ENCODE measurements around the gene TCF12. TPM values are rescaled to one million over a fixed set of nuclear protein-coding genes. Genes with fewer than 3 reads are reported as not detected.
"Not testable (repeated sequence)": the region's sequence is repeated elsewhere in the genome, so short reads cannot be mapped to it uniquely, and the experiment has no call there.

TCF12 gene
- total RNA-seq, 1 experiment from 2014 or later, result 96.2 TPM

DNA sequence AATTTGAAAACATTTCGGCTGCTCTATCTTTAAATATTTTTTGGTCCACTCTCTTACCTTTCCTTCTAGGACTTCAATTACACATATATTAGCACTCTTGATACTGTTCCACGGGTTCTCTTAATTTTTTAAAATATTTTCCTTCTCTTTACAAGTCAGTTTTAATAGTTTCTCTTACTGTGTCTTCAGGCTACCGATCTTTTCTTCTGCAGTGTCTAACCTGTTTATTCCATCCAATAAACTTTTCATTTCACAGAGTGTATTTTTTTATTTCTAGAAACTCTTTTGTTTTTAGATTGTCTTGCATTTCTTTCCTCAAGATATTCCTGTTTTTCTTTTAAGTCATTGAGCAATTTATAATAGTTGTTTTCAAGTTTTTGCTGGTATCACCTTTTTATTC is 27.7 kb downstream of the TCF12 start:
- no peak for DNase-seq (ENCODE audit: low read depth)

DNA sequence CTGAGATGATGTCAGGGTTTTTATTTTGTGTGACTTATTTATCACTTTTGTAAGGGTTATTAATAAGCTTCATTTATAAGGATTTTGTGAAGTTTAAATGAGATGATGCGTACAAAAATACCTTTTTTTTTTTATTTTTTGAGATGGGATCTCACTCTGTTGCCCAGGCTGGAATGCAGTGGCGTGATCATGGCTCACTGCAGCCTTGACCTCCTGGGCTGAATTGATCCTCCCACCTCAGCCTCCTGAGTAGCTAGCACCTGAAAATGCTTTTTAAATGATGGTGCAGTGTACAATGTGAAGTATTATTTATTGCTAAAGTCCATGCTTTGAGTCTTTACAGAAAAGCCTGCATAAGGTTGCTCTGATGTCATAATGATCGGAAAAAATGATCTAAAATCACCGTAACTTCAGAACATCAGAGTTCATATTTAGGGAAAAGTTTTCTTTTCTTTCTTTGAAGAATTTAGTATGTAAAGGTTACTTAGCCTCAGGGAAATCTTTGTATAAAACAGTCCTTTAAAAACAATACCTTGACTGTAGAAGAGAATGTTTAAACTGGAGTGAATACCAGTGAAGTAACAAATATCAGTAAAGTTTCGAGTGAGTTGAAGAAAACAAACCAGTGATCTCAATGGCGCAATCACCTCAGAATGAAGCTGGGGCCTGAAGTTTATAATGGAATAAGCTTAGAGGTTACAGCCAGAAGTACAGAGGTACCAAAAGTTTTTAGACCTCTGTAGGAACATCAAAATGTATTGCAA is 29.7 kb downstream of the TCF12 start:
- DNase-seq (ENCODE audit: low read depth), result no peak

DNA sequence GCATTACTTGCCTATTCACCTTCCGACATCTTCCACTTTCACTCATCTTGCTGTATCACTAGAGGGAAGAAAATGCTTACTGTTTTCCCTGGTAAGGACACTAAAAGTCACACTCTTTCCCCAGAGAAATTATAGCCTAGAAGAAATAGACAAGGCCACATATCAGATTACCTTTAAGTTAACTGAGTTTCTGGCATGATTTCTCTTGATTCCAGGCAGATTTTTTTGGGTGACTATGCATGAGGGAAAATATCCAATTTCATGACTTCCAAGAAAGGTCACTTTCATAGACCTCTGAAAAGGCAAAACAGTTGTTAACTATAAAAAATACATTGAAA is 30.3 kb downstream of the TCF12 start:
- DNase-seq (ENCODE audit: low read depth), result no peak

DNA sequence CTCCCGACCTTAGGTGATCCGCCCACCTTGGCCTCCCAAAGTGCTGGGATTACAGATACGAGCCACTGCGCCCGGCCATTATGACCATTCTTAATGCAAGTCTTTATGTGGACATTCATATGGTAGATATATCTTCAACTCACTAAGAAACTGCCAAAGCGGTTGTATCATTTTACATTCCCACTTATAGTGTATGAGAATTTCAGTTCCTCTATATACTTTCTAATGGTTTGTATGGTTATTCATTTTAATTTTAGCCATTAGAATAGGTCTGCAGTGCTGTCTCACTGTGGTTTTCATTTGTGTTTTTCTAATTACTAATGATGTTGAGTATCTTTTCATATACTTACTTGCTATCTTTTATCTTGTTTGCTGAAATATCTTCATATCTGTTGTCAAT is 32.5 kb downstream of the TCF12 start:
- DNase-seq (ENCODE audit: low read depth), result no peak

DNA sequence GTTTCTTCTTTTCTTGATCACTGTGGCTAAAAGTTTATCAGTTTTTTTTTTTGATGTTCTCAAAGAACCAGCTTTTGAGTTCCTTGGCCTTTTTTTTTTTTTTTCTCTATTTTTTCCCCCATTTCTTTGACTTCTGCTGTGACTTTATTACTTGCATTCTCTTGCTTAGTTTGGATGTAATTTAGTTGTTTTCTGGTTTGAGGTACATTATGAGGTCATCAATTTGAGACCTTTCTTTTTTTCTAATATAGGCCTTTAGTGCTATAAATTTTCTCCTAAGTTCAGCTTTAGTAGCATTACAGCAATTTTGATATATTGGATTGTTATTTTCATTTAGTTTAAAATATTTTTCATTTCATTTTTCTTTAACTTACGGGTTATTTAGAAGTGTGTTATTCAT is 35.3 kb downstream of the TCF12 start:
- no peak for DNase-seq (ENCODE audit: low read depth)

DNA sequence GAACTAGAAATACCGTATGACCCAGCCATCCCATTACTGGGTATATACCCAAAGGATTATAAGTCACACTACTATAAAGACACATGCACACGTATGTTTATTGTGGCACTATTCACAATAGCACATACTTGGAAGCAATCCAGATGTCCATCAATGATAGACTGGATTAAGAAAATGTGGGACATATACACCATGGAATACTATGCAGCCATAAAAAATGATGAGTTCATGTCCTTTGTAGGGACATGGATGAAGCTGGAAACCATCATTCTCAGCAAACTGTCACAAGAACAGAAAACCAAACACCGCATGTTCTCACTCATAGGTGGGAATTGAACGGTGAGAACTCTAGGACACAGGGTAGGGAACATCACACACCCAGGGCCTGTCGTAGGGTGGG is 36.6 kb downstream of the TCF12 start:
- DNase-seq (ENCODE audit: low read depth), result not testable (repeated sequence)

DNA sequence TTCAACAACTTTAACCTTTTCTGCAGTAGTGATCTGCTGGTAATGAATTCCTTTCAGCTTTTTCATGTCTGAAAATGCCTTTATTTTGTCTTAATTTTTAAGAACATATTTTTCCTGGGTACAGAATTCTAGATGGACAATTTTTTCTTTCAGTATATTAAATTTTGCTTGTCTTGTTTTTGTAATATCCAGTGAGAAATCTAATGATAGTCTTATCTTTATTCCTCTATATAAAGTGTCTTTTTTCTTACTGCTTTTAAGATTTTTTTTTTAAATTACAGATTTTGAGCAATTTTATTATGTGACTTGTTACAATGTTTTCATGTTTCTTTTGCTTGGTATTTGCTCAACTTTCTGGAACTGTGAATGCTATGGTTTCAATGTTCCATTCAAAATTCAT is 38.1 kb downstream of the TCF12 start:
- DNase-seq (ENCODE audit: low read depth), result no peak

DNA sequence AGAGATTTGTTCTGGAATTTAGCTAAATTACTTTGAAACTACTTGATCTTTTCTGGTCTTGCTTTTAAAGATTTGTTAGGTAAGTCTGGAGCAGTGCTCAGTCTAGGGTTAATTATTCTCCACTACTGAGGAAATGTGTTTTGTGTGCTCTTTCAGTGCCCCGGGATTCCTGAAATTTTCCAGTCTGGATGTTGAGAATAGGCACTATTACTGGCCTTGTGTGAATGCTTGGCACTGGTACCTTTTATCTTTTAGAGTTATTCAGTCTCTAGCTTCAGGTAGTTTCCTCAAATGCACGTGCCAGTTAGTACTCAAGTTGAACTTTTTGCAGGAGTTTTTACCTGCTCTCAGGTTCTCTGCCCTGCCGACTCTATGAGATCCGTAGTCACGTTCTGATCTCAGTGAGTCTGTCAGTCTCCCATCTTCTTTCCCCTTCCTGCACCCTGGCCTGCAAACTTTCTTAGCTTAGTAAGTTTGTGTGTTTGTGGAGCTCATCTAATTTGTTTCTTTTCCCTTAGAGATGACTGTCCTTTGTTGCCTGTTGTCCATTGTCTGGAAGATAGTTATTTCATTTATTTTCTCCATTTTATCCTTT is 39.5 kb downstream of the TCF12 start:
- no peak for DNase-seq (ENCODE audit: low read depth)

DNA sequence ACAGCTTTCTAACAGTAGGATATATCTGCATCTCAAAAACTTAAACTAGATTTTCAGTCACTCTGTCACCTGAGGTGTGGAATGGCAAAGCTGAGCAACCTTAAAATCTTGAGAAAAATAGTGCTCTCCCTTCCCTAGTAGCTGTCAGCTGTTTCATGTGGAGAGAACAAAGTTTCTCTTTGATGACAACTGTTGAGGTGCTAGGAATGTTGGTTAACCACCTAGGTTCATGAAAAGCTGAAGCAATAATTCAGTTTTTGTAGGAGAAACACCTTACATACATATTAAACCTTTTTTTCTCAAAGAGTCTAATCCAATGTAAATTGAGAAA is 40.8 kb downstream of the TCF12 start:
- DNase-seq (ENCODE audit: low read depth), result no peak

DNA sequence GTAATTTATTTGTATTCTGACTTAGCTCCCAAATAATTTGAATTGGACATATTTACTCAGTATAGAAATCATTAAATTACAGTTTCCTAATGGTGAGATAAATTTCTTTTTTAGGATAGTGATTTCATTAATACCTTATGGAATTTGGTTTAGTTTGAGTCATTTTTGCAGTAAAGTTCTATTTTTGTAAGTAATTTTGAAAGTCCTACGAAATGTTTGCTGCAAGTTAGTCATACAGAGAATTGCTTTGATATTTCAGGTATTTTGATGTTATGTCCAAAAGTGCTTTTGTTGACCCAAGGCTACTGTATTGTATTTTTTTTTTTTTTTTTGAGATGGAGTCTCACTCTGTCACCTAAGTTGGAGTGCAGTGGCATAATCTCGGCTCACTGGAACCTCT is 41.7 kb downstream of the TCF12 start:
- no peak for DNase-seq (ENCODE audit: low read depth)

DNA sequence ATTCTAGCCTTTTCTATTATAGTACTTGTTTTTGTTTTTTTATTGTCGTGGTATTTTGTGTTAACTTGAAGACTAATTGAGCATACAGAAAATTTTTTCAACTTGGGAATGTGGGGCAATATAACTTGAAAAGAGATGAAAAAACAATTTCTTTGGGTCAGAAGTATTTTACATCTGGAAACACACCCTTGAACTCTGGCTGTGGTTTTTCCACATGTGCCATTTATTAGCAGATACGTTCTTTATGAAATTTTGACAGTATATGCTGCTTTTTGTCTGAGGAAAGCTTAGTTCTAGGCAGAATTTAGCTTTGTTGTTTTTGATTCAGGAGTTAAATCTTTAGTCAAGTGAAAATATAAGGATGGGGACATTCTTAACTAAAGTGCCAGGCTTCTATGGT is 44.7 kb downstream of the TCF12 start:
- no peak for DNase-seq (ENCODE audit: low read depth)

DNA sequence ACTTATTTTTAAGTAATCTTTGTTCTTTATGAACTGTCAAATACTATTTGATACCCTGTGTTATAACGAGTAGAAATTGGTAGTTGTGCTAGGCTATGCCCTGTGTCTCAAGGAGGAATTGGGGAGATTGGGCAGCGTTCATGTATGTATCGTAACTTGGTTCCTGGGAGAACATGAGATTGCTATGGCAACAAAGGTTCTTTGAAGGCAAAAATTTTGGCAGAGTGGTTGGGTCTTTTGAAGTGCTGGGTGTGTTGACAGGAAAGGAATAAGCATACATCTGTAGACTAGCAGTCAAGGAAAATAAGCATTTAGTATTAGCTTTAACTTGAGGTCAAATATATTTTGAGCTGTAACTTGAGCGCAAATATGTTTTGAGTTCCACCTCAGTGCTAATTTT is 45.3 kb downstream of the TCF12 start:
- DNase-seq (ENCODE audit: low read depth), result no peak

DNA sequence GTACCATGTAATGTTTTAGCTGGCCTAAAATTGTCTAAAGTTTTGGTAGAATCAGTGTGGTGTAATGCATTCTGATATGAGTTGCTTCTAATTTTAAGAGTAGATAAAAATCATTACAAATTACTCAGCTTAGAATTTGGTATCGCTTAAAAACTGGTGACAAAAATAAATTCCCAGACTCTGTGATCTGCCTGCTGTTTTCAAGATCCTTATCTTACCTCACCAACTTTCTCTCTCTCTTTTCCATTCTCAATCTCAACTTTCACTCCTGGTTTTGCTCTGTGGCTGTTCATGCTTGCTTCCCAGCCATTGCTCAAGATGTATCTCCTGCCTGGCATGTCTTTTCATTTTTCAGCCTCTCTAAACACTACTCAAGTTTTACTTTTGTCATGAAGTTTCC is 45.7 kb downstream of the TCF12 start:
- no peak for DNase-seq (ENCODE audit: low read depth)

DNA sequence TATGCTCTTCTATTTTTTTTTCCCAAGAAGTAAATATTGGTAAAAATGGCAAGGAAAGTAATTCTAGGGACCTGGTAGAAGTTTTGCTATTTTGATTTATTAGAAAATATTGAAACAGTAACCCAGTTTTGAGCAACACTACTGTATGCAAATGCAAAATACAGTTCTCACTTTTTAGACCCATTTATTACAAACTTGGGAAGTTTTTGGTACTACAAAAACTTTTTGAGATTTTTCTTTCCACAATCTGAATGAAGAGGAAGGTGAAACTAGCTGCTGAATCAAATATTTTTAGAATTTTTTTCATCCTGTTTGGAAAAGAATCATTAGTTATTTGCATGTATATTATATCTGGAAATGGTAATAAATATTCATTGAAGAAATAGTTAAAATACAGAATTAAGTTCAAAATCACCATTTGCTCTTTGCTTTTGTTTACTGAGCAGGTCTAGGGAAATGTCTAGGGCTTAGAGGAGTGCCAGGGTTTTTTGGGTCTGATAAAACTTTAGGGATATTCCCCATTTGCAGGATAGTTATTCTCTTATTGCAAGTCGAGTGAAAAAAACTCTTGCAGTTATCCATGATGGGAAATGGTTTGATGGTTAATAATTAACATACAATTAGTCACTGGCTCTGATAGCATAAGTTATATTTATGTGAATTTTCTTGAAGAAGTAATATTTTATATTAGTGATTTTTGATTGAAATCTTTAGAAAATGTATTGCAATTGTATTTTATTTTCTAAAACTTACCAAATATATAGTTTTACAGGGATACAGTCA is 47.0 kb downstream of the TCF12 start:
- DNase-seq (ENCODE audit: low read depth), result no peak

DNA sequence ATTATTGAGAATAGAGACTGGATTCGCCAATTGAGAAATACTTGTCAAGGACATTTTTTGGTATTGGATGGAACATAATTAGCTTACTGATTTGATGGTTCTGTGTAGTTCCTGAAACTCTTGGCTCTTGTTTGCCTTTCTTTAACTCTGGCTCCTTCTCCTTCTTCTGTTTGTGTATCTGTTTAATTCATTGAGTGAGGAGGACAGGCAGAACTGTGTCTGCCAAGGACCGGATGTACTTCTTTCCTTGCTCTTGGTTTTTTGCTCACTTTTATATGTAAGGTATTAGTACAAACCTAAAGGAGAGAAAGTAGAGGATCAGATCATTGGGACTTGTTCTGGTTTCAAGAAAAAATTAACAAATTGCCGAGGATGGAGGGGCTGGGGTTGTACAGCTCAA is 48.9 kb downstream of the TCF12 start:
- no peak for DNase-seq (ENCODE audit: low read depth)

DNA sequence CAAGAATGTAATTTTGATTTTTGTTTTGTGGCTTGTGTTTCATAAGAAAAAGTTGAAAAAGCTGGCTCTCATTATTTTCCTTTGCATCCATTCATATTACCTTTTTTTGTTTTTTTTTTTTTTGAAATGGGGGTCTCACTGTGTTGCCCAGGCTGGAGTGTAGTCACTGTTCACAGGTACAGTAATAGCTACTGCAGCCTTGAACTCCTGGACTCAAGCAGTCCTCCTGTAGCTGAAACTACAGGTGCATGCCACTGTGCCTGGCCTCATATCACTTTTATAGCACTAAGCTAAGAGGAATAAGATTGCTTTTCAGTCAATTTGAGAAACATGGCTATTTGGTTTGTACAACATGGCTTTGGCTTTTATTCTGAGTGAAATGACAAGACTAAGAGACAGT is 49.8 kb downstream of the TCF12 start:
- DNase-seq (ENCODE audit: low read depth), result no peak

DNA sequence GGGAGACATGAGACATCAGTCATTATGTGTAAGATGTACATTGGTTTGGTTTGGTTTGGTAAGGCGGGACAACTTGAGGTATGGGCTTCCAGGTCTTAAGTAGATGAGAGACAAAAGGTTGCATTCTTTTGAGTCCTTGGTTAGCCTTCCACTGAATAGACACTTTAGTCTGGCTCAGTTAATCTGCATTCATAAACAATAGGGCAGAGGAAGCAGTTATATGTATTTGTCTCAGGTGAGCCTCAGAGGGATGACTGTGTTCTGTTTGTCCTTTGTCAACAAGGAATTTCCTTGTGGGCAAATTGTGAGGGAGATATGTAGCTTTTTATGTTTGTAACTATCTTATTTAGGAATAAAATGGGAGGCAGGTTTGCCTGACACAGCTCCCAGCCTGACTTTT is 50.4 kb downstream of the TCF12 start:
- DNase-seq (ENCODE audit: low read depth), result no peak

DNA sequence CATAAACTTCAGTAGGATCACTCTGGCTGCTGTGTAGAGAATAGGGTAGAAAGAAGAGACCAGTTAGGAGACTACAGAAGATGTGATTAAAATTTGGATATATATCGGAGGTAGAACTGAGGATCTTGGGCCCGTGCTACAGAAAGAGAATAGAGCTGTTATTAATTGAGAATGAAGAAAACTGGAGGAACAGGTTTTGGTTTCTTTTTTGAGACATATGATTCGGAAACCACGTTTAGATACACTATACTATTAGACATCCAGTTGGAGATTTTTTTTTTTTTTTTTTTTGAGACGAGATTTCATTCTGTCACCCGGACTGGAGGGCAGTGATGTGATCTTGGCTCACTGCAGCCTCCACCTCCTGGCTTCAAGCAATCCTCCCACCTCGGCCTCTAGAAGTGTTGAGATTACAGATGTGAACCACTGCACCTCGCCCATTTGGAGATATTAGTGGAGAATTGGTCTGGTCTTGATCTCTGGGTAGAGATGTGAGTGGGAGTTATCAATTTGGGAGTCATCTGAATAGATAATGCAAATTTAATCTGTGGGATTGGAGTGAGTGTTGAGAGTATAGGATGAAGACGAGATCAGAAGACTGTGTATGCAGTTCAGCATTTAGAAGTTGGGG is 50.9 kb downstream of the TCF12 start:
- DNase-seq (ENCODE audit: low read depth), result no peak

DNA sequence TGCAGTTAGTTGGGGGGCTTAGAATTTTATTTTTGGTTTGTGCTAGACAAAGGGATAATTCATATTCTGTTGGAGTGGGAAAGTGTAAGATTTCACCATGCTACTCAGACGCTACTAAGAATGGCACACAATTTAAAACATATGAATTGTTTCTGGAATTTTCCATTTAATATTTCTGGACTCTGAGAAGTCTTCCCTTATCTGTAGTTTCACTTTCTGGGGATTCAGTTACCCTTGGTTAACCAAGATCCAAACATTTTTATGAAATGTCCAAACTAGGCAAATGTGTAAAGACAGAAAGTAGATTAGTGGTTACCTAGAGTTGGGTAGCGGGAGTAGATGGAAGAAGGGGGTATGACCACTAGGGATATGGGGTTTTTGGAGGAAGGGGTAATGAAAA is 53.1 kb downstream of the TCF12 start:
- no peak for DNase-seq (ENCODE audit: low read depth)

DNA sequence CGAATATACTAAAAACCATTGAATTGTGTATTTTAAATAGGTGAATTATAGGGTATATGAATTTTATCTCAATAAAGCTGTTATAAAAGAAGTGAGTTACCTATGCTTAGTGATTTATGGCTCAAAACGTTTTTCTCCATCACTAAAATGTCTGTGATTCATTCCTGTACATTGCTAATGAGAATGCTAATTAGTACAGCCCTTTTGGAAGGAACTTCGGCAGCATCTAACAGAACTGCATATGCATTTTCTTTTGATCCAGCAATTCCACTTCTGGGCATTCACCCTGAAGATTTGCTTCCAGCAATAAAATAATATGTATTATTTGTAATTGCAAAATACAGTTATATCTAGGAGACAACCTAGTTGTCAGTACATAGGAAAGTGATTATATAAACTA is 53.6 kb downstream of the TCF12 start:
- no peak for DNase-seq (ENCODE audit: low read depth)

DNA sequence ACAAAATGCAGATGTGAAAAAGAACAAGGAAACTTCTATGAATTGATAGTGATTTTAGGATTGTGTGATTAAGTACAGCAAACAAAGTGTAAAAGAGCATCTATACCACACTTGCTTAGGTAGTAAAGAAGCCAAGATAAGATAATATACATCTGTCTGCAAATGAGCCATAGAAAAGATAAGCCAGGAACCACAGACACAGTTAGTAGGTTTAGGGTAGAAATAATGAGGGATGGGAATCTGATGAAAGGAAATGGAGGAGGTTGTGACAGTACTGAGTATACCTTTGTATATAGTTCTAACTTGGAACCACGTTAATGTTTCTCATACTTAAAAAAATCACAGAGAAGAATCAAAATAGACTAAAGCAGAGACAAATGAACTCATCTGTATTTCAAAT is 54.0 kb downstream of the TCF12 start:
- no peak for DNase-seq (ENCODE audit: low read depth)

DNA sequence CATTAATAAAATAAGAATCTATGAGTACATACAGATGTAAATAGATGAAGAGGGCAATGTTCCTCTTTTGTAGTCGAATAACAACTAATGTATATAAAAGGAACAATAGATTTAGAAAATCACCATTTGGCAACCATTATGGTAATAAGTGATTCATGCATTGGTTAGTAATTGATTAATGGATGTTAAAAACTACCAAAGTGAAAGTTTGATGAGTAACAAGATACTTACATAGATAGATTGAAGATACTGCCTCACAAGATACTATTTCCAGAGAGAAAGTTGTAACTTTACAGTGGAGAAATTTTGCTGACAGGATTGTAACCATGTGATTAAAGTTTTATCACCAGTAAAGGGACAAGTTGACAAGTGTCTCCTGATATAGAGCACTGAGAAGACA is 55.0 kb downstream of the TCF12 start:
- DNase-seq (ENCODE audit: low read depth), result no peak

DNA sequence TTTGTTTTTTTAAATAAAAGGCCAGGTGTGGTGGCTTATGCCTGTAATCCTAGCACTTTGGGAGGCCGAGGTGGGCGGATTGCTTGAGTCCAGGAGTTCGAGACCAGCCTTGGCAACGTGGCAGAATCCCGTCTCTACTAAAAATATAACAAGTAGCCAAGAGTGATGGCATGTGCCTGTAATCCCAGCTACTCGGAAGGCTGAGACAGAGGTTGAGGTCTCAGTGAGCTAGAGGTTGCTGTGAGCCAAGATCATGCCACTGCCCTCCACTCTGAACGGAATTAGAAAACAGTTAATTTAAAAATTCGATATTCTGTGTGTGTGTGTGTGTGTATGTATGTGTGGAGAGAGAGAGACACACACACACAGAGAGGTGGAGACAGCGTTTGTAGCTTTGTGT is 58.8 kb downstream of the TCF12 start:
- DNase-seq (ENCODE audit: low read depth), result no peak

Measured in HT1080 (cell line).